H9 (cell line): ENCODE results near the gene KLKB1. TPM values are rescaled to one million over a fixed set of nuclear protein-coding genes. Genes with fewer than 3 reads are reported as not detected.

Source experiments
- DNase-seq: peaks from one replicate; pipeline ENCODE4 v3.0.0-alpha.2; 2017
- H2AFZ ChIP-seq: one replicate; pipeline ENCODE4 v1.6.1; 2013; ENCODE audit warnings: mild to moderate bottlenecking, low read length, control low read depth, moderate library complexity
- H2AK5ac ChIP-seq: 2 replicates; pipeline ENCODE4 v1.6.1; 2013; ENCODE audit warnings: low read length, control low read depth, mixed read lengths; ENCODE audit not compliant: insufficient read length
- H2BK120ac ChIP-seq: one replicate; pipeline ENCODE4 v1.6.1; 2013; ENCODE audit warnings: low read depth, mild to moderate bottlenecking, low read length, control low read depth, inconsistent platforms; ENCODE audit not compliant: poor library complexity, severe bottlenecking
- H2BK12ac ChIP-seq: 2 replicates; pipeline ENCODE4 v1.6.1; 2013; ENCODE audit warnings: low read length, control low read depth, mixed read lengths, low read depth; ENCODE audit not compliant: insufficient read length
- H2BK15ac ChIP-seq: 2 replicates; pipeline ENCODE4 v1.6.1; 2013; ENCODE audit warnings: low read depth, low read length, control low read depth
- H2BK20ac ChIP-seq: one replicate; pipeline ENCODE4 v1.6.1; 2013; ENCODE audit warnings: low read depth, mild to moderate bottlenecking, low read length, control low read depth, inconsistent platforms; ENCODE audit not compliant: poor library complexity, severe bottlenecking
- H2BK5ac ChIP-seq: 2 replicates; pipeline ENCODE4 v1.6.1; 2013; ENCODE audit warnings: low read length, control low read depth, mixed read lengths; ENCODE audit not compliant: insufficient read length
- H3K14ac ChIP-seq: 2 replicates; pipeline ENCODE4 v1.6.1; 2013; ENCODE audit warnings: low read length, control low read depth; ENCODE audit not compliant: insufficient read depth
- H3K18ac ChIP-seq: 2 replicates; pipeline ENCODE4 v1.6.1; 2013; ENCODE audit warnings: low read depth, mild to moderate bottlenecking, mixed read lengths, low read length, control low read depth; ENCODE audit not compliant: insufficient read length
- H3K23ac ChIP-seq: 2 replicates; pipeline ENCODE4 v1.6.1; 2013; ENCODE audit warnings: low read length, control low read depth, mixed read lengths, low read depth; ENCODE audit not compliant: insufficient read length
- H3K23me2 ChIP-seq: 2 replicates; pipeline ENCODE4 v1.6.1; 2013; ENCODE audit warnings: low read depth, mild to moderate bottlenecking, mixed read lengths, low read length, control low read depth; ENCODE audit not compliant: insufficient read length, poor library complexity, severe bottlenecking
- H3K27ac ChIP-seq: 2 replicates; pipeline ENCODE4 v1.5.1; 2013; ENCODE audit warnings: low read length, control low read depth, mixed read lengths, low read depth; ENCODE audit not compliant: insufficient read length
- H3K27me3 ChIP-seq: 2 replicates; pipeline ENCODE4 v1.6.1; 2013; ENCODE audit warnings: low read length, control low read depth, inconsistent platforms; ENCODE audit not compliant: insufficient read depth
- H3K4ac ChIP-seq: 2 replicates; pipeline ENCODE4 v1.6.1; 2013; ENCODE audit warnings: low read depth, mild to moderate bottlenecking, control low read depth, inconsistent platforms, low read length, moderate library complexity
- H3K4me1 ChIP-seq: 2 replicates; pipeline ENCODE4 v1.6.1; 2013; ENCODE audit warnings: low read length, control low read depth, inconsistent platforms; ENCODE audit not compliant: insufficient read depth
- H3K4me2 ChIP-seq: 2 replicates; pipeline ENCODE4 v1.6.1; 2013; ENCODE audit warnings: low read length, control low read depth, mixed read lengths; ENCODE audit not compliant: insufficient read length, insufficient read depth
- H3K56ac ChIP-seq: 2 replicates; pipeline ENCODE4 v1.6.1; 2013; ENCODE audit warnings: low read depth, mild to moderate bottlenecking, mixed read lengths, low read length, control low read depth; ENCODE audit not compliant: insufficient read length
- H3K79me1 ChIP-seq: 2 replicates; pipeline ENCODE4 v1.6.1; 2013; ENCODE audit warnings: low read depth, mild to moderate bottlenecking, moderate library complexity, low read length, control low read depth, inconsistent platforms; ENCODE audit not compliant: insufficient read depth, poor library complexity, severe bottlenecking
- H3K79me2 ChIP-seq: 2 replicates; pipeline ENCODE4 v1.6.1; 2013; ENCODE audit warnings: low read length, control low read depth, inconsistent platforms; ENCODE audit not compliant: insufficient read depth
- H3K9ac ChIP-seq: 2 replicates; pipeline ENCODE4 v1.6.1; 2013; ENCODE audit warnings: low read length, control low read depth, mixed read lengths; ENCODE audit not compliant: insufficient read length; ENCODE audit errors: extremely low read depth
- H3K9me3 ChIP-seq: one replicate; pipeline ENCODE4 v1.6.1; 2013; ENCODE audit warnings: low read depth, low read length, inconsistent platforms; ENCODE audit not compliant: control insufficient read depth
- H3T11ph ChIP-seq: one replicate; pipeline ENCODE4 v1.6.1; 2013; ENCODE audit warnings: mild to moderate bottlenecking, low read length, control low read depth, inconsistent platforms
- H4K20me1 ChIP-seq: one replicate; pipeline ENCODE4 v1.6.1; 2013; ENCODE audit not compliant: control insufficient read depth, insufficient read length, insufficient read depth
- H4K5ac ChIP-seq: 2 replicates; pipeline ENCODE4 v1.6.1; 2013; ENCODE audit warnings: low read depth, mild to moderate bottlenecking, mixed read lengths, low read length, control low read depth; ENCODE audit not compliant: insufficient read length
- H4K8ac ChIP-seq: replicated peaks from 2 replicates; pipeline ENCODE4 v1.6.1; 2013; ENCODE audit warnings: low read length, control low read depth, mixed read lengths, low read depth; ENCODE audit not compliant: insufficient read length
- H4K91ac ChIP-seq: 2 replicates; pipeline ENCODE4 v1.6.1; 2013; ENCODE audit warnings: low read depth, mild to moderate bottlenecking, moderate library complexity, mixed read lengths, low read length, control low read depth; ENCODE audit not compliant: insufficient read length
- H3K27ac Mint-ChIP-seq, 3 experiments: 2 replicates in 2 of 3; 3 replicates in 1 of 3; pipeline ENCODE4 v1.8.0; 2020 to 2021; ENCODE audit warnings: mixed read lengths in 3 of 3, mild to moderate bottlenecking in 1 of 3, moderate library complexity in 1 of 3
- H3K27me3 Mint-ChIP-seq: 2 replicates; pipeline ENCODE4 v1.8.0; 2021; ENCODE audit warnings: low read depth, mild to moderate bottlenecking, moderate library complexity, mixed read lengths
- H3K36me3 Mint-ChIP-seq, 3 experiments: 2 replicates in 2 of 3; 3 replicates in 1 of 3; pipeline ENCODE4 v1.8.0; 2020 to 2021; ENCODE audit warnings: low read depth in 3 of 3, mixed read lengths in 3 of 3; ENCODE audit not compliant: insufficient read depth in 1 of 3
- H3K4me1 Mint-ChIP-seq, 2 experiments: 2 replicates each; pipeline ENCODE4 v1.8.0; 2020; ENCODE audit warnings: mixed read lengths in 2 of 2
- H3K4me3 Mint-ChIP-seq, 2 experiments: 2 replicates in 1 of 2; 3 replicates in 1 of 2; pipeline ENCODE4 v1.8.0; 2020 to 2021; ENCODE audit warnings: mild to moderate bottlenecking in 2 of 2, mixed read lengths in 2 of 2, moderate library complexity in 1 of 2
- H3K9me3 Mint-ChIP-seq, 2 experiments: 2 replicates in 1 of 2; 3 replicates in 1 of 2; pipeline ENCODE4 v1.8.0; 2020; ENCODE audit warnings: mild to moderate bottlenecking in 2 of 2, mixed read lengths in 2 of 2, moderate library complexity in 1 of 2
- WGBS: extraction: QIAGEN DNeasy Blood & Tissue Kit; methylation state at CpG from one replicate; pipeline ENCODE4 v1.1.7; 2013; ENCODE audit warnings: missing lambda C conversion rate, low lambda C conversion rate, mixed read lengths; ENCODE audit not compliant: insufficient read length; ENCODE audit errors: extremely low coverage; 5-methylcytosine and 5-hydroxymethylcytosine counted together
- total RNA-seq: library from RNA; stranded (reverse); gene quantifications from 2 replicates; pipeline ENCODE4 v1.2.1, GENCODE V29; 2021
- TF ChIP-seq, protein P1 (sequence below): fragments of 200-600 bp; sonication (generic); conservative IDR thresholded peaks from 3 replicates; pipeline ENCODE4 v1.8.0; 2021; ENCODE audit warnings: antibody characterized with exemption, mild to moderate bottlenecking

The KLKB1 gene
- total RNA-seq, 1 experiment from 2014 or later = 21.8 TPM

DNA sequence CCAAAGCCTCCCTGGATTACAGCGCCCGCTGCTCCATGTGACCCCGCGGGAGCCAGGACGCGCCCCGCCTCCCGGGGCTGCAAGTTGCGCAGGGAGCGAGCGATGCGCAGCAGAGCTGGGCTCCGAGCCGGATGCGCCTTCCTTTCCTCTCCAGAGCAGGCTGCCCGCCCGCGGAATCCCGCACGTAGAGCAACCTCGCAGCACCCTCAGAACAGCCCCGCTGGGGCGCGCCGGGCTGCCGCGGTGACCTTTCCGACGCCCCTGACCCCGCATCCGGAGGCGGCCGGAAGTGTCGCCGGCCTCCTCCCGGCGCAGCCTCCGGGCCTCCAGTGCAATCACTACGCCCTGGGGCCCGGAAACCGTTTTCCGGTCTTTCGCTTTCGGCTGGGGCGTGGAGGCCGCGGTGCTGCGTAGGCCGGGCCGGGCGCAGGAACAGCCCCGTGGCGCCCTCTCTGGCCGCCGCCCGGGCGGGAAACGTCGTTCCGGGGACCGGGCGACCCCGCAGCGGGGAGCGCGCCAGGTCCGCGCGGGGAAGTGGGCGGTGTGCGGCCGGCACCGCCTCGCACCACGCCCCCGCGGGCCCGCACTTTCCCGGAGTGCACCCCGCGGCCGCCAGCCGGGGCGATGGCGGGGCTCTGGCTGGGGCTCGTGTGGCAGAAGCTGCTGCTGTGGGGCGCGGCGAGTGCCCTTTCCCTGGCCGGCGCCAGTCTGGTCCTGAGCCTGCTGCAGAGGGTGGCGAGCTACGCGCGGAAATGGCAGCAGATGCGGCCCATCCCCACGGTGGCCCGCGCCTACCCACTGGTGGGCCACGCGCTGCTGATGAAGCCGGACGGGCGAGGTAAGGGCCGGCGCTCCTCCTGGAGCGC, 35.9 kb upstream of the KLKB1 start, which contains the start of gene CYP4V2:
CYP4V2 (plus strand) TSS at position 368 of the 866 bp plus-strand sequence; CDS start at position 625, 257 bp downstream.
- TF ChIP-seq, protein P1, sequence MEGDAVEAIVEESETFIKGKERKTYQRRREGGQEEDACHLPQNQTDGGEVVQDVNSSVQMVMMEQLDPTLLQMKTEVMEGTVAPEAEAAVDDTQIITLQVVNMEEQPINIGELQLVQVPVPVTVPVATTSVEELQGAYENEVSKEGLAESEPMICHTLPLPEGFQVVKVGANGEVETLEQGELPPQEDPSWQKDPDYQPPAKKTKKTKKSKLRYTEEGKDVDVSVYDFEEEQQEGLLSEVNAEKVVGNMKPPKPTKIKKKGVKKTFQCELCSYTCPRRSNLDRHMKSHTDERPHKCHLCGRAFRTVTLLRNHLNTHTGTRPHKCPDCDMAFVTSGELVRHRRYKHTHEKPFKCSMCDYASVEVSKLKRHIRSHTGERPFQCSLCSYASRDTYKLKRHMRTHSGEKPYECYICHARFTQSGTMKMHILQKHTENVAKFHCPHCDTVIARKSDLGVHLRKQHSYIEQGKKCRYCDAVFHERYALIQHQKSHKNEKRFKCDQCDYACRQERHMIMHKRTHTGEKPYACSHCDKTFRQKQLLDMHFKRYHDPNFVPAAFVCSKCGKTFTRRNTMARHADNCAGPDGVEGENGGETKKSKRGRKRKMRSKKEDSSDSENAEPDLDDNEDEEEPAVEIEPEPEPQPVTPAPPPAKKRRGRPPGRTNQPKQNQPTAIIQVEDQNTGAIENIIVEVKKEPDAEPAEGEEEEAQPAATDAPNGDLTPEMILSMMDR = peak; percentile 54
- no peak within 1 kb of the TSS for H3K27ac ChIP-seq
- H3K23ac ChIP-seq = no peak within 1 kb of the TSS
- peak within 1 kb of the TSS; percentile 93 for H3K14ac ChIP-seq
- H3K9ac ChIP-seq = peak within 1 kb of the TSS; percentile 66
- H3K4me3 Mint-ChIP-seq = peak within 1 kb of the TSS; percentile 80 to 93
- H4K20me1 ChIP-seq = no peaks in the 10 kb centered on the region
- no peaks in the 10 kb centered on the region; a peak in 1 of 5 replicates for H3K9me3 Mint-ChIP-seq
- no peak within 1 kb of the TSS for H3T11ph ChIP-seq
- H3K27ac Mint-ChIP-seq = peak within 1 kb of the TSS; percentile 75 to 88 (median 85); a peak in 6 of 7 replicates
- H2BK15ac ChIP-seq = peak within 1 kb of the TSS; percentile 26; the same call in 1 of the 2 replicates
- H4K5ac ChIP-seq = no peak within 1 kb of the TSS
- H3K23me2 ChIP-seq = peaks cover 12% of the 10 kb centered on the region
- no peaks in the 10 kb centered on the region for H3K79me1 ChIP-seq
- no peak within 1 kb of the TSS for H2BK5ac ChIP-seq
- peak within 1 kb of the TSS; percentile 82 for H3K18ac ChIP-seq
- H3K36me3 Mint-ChIP-seq = peaks cover 0 to 4% (median 4%) of the 10 kb centered on the region in 3 experiments; a peak in 3 of 7 replicates
- no peaks in the 10 kb centered on the region; the same call in 1 of the 2 replicates for H3K27me3 Mint-ChIP-seq
- no peaks in the 10 kb centered on the region for H3K79me2 ChIP-seq
- H2AFZ ChIP-seq = no peak within 1 kb of the TSS
- peak within 1 kb of the TSS; percentile 90 for H3K4me2 ChIP-seq
- H3K4me1 ChIP-seq = 0 out of 2 replicates have a peak, but pooled peaks cover 5% of the 10 kb centered on the region
- H2BK12ac ChIP-seq = no peak within 1 kb of the TSS
- no peak within 1 kb of the TSS for H4K8ac ChIP-seq
- peaks cover 30 to 31% of the 10 kb centered on the region in 2 experiments for H3K4me1 Mint-ChIP-seq
- no peak within 1 kb of the TSS for H3K56ac ChIP-seq
- no peak within 1 kb of the TSS for H2BK120ac ChIP-seq
- peak; percentile 75 for DNase-seq
- H3K4ac ChIP-seq = peak within 1 kb of the TSS; percentile 39; the same call in 1 of the 2 replicates
- H3K9me3 ChIP-seq = no peaks in the 10 kb centered on the region
- H4K91ac ChIP-seq = no peak within 1 kb of the TSS
- WGBS = no CpG with 5 or more reads among the region's 107 CpGs
- H3K27me3 ChIP-seq = no peaks in the 10 kb centered on the region
- H2AK5ac ChIP-seq = no peak within 1 kb of the TSS
- H2BK20ac ChIP-seq = no peak within 1 kb of the TSS
